Measurements from ENCODE around the gene CRTAP. TPM values are rescaled to one million over a fixed set of nuclear protein-coding genes. Genes with fewer than 3 reads are reported as not detected.

Gene CRTAP
- total and polyA plus RNA-seq, 2 of the 13 experiments (the other 11 are each of a cell fraction or from before 2014, with no cell fraction given) = 54.2 to 119 TPM

GRCh38 chr3:33186524-33187367 is 72.9 kb downstream of the CRTAP start (continued):
- TF ChIP-seq ZNF639 (CRISPR knock-in tag; conservative IDR thresholded peaks at IDR 0.05) (no peak), MTF1 (CRISPR knock-in tag; IDR thresholded peaks at IDR 0.05) (no peak), MXD3 (CRISPR knock-in tag; IDR thresholded peaks at IDR 0.05) (no peak), IRF1 (CRISPR knock-in tag; IDR thresholded peaks at IDR 0.05; ENCODE audit: low read depth) (no peak), NCOA5 (CRISPR knock-in tag; IDR thresholded peaks at IDR 0.05) (no peak), ZNF615 (CRISPR knock-in tag; IDR thresholded peaks at IDR 0.05; ENCODE audit: borderline replicate concordance) (no peak), ZKSCAN8 (CRISPR knock-in tag; IDR thresholded peaks at IDR 0.05; ENCODE audit: borderline replicate concordance) (no peak), KLF15 (CRISPR knock-in tag; IDR thresholded peaks at IDR 0.05; ENCODE audit: borderline replicate concordance) (no peak), ZC3H4 (CRISPR knock-in tag; IDR thresholded peaks at IDR 0.05; ENCODE audit: borderline replicate concordance) (no peak), ATF2 (CRISPR knock-in tag; IDR thresholded peaks at IDR 0.05) (peak; percentile 19; the same call in 1 of the 2 replicates), ZNF646 (CRISPR knock-in tag; IDR thresholded peaks at IDR 0.05) (no peak), ATF1 (CRISPR knock-in tag; IDR thresholded peaks at IDR 0.05) (no peak), EEA1 (CRISPR knock-in tag; IDR thresholded peaks at IDR 0.05; ENCODE audit: borderline replicate concordance) (no peak), SAP130 (CRISPR knock-in tag; IDR thresholded peaks at IDR 0.05; ENCODE audit: low read depth) (peak; percentile 70), GLI4 (CRISPR knock-in tag; IDR thresholded peaks at IDR 0.05; ENCODE audit: borderline replicate concordance) (no peak)

Measured in HepG2 (cell line).